ENCODE measurements around the gene C16orf89.

- no peak for TF ChIP-seq CTCF (IDR thresholded peaks at IDR 0.05)
- TF ChIP-seq POLR2A (IDR thresholded peaks at IDR 0.05), result no peak
These were observed 841 bp downstream of the C16orf89 start for GRCh38 chr16:5064915-5065314.

All from body of pancreas (tissue), 4 donors.